Stimulated activated CD8-positive, alpha-beta memory T cell treated with anti-CD3 and anti-CD28 coated beads, Interleukin-4, amount 100 ng/mL, for 4 hours (primary cell): Measurements from ENCODE around the gene RGS12.

Experiments
- DNase-seq, 2 donors: peaks; one replicate each; pipeline ENCODE4 v3.0.0-alpha.2; 2020; ENCODE audit warnings: low read depth in 2 of 2, low spot score in 1 of 2

The RGS12 gene

GRCh38 chr4:3310301-3311094, 17.7 kb downstream of the RGS12 start:
- no peak for DNase-seq

- DNase-seq, result no peak
These were observed 18.2 kb downstream of the RGS12 start for GRCh38 chr4:3311095-3311372.

- no peak for DNase-seq
These were observed 18.8 kb downstream of the RGS12 start for GRCh38 chr4:3311489-3312171.

- no peak for DNase-seq
These were observed 19.5 kb downstream of the RGS12 start for GRCh38 chr4:3312362-3312761.

GRCh38 chr4:3313139-3313538, 20.3 kb downstream of the RGS12 start:
- no peak for DNase-seq

DNA sequence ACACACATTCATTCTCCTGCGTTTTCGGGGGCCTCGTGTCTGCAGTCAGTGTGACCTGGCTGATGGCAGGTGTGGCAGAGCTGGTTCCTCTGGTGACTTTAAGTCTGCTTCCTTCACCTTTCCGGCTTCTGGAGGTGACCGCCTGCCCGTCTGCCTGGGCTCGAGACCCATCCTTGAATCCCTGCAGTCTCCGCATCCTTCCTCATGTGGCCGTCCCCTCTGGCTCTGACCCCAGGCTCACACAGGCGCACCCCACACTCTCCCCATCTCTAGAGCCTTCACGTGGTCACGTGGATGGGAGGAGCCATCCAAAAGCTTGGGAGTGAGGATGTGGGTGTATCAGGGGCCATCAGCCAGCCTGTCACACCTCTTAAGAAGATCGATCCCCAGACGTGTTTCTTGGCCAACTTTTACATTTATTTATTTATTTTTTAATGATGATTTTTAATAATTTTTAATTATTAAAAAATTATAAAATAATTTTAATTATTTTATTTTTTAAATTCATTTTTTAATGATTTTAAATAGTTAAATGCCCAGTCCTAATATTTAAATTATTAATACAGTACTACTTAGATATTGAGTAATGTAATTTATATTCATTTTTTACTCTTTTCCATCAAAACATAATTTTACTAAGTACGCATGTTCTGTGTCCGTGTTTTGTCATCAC, 20.9 kb downstream of the RGS12 start:
- no peak for DNase-seq

GRCh38 chr4:3314706-3315260, 22.0 kb downstream of the RGS12 start:
- no peak for DNase-seq

DNA sequence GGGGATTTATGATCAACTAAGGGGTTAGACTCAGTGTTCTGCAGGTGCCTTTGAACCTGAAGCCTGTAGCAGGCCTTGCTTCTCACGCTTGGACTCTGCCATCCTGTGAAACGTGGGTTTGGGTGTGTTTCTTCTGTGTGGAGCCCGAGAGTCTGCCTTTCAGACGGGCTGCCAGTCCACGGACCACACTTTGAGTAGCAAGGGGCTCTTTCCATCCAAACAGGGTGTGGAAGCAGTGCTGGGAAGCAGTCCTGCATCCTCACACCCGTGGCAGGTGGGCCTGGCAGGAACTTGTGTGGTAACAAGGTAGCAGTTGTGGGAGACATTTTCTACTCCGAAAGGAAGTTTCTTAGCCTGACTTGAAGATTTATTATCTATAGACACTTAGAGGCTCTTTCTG, 22.7 kb downstream of the RGS12 start:
- DNase-seq, result no peak

- no peak for DNase-seq
These were observed 23.3 kb downstream of the RGS12 start for GRCh38 chr4:3316146-3316545.

DNA sequence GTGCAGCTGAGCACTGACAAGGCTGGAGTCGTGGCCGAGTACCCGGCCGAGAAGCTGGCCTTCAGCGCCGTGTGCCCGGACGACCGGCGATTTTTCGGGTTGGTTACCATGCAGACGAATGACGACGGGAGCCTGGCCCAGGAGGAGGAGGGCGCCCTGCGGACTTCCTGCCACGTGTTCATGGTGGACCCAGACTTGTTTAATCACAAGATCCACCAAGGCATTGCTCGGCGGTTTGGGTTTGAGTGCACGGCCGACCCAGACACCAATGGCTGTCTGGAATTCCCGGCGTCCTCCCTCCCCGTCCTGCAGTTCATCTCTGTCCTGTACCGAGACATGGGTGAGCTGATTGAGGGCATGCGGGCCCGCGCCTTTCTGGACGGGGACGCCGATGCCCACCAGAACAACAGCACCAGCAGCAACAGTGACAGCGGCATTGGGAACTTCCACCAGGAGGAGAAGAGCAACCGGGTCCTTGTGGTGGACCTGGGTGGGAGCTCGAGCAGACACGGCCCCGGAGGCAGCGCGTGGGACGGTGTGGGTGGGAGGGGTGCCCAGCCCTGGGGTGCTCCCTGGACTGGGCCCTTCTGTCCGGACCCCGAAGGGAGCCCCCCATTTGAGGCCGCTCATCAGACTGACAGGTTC, 24.3 kb downstream of the RGS12 start:
- no peak for DNase-seq

- no peak for DNase-seq
These were observed 24.9 kb downstream of the RGS12 start for GRCh38 chr4:3317656-3318211.

- no peak for DNase-seq
These were observed 25.8 kb downstream of the RGS12 start for GRCh38 chr4:3318561-3319021.

DNA sequence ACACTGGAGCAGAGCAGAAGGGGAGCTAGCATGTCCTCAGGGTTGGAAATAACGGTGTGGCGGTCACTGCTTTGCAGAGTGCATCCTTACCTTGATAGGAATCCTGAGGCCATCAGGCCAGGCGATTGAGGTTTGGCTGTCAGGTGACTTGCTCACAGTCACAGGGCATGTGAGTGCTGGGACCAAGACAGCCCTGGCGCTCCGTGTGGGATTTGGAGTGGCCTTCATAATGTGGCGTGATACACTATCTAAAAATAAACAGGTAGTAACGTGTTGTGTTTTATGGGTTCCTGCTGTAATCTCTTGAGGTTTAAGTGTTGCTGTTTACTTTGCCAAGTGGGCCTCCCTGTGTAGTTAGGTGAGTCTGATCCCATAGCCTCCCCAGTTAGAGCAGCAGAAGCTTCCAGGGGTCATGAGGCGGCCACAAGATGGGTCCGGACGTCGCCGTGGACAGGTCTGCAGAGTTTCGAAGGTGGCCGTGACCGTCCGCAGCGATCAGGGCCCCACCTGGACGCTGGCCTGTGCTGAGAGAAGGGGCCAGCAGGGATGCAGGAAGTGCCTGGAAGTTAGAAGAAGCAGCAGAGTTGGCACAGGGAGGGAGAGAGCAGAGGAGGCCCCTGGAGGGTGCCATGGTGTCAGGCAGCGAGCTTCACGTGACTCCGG, 27.7 kb downstream of the RGS12 start:
- DNase-seq, result no peak

- DNase-seq, result no peak
These were observed 28.6 kb downstream of the RGS12 start for GRCh38 chr4:3321295-3321889.

DNA sequence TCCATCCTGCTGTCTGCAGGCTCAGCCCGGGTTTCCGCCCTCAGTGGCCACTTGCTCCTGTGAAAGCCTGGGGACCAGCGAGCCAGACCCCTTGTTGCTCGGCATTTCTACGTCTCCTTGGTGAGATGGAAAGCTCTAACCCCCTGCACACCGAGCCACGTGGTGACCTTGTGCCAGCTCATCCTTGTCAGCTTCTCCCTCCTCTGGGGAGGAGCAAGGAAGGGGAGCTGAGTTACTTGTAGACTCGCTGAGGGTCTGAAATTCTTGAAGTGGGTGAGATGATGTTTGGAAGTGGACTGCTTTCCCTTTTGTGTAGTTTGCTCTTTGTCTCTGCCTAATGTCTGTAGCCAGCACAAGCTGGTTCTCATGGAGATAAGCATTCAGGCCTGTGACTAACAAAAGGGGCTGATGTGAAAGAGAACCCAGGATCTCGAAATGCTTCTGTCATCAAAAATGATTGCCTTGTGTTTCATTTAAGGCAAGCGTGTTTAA, 29.3 kb downstream of the RGS12 start:
- no peak for DNase-seq

GRCh38 chr4:3323071-3323481, 30.3 kb downstream of the RGS12 start:
- DNase-seq, result no peak

GRCh38 chr4:3324093-3324815, 31.4 kb downstream of the RGS12 start:
- DNase-seq, result no peak

- DNase-seq, result no peak
These were observed 36.2 kb downstream of the RGS12 start for GRCh38 chr4:3328814-3329663.
